Breast epithelium (tissue), 3 donors: ENCODE data around the gene RABAC1.

Source experiments
- CTCF ChIP-seq, 3 donors: fragments of 450-650 bp; IDR thresholded peaks; one replicate each; pipeline ENCODE4 v1.5.1; 2016 to 2017; ENCODE audit warnings: antibody characterized with exemption in 3 of 3, mild to moderate bottlenecking in 3 of 3, moderate library complexity in 3 of 3
- POLR2A ChIP-seq: fragments of 450-650 bp; IDR thresholded peaks from one replicate; pipeline ENCODE4 v1.6.1; 2016; ENCODE audit warnings: antibody characterized with exemption, mild to moderate bottlenecking, moderate library complexity
- POLR2AphosphoS5 ChIP-seq, 3 donors: sonication (generic); formaldehyde crosslinking; IDR thresholded peaks; one replicate each; pipeline ENCODE4 v1.6.1; 2017; ENCODE audit warnings: antibody characterized with exemption in 3 of 3

DNA sequence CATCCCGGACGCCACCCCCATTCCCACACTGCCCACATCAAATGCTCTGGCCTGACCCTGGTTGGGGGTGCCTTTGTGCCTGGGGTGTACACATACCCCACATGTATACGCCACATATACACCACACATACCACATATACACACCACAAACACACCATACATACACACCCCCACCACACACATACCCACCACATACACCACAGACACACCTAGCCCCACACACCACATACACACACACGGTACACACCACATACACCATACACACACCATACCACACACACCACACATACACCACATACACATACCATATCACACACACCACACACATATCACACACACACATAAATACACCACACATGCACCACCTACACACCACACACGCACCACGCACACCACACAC, 41.0 kb downstream of the RABAC1 start:
- no peak for TF ChIP-seq CTCF (IDR thresholded peaks at IDR 0.05)
- no peak for TF ChIP-seq POLR2AphosphoS5 (IDR thresholded peaks at IDR 0.05)
- TF ChIP-seq POLR2A = no peak
